Stimulated activated effector memory CD8-positive, alpha-beta T cell treated with anti-CD3 and anti-CD28 coated beads, Interleukin-12 subunit alpha, Interleukin-12 subunit beta, amount 100 ng/mL, for 72 hours (primary cell): ENCODE data around the gene N4BP2L2.
A peak's percentile ranks its signal among the peaks of the same experiment; 100 is the strongest.

Experiments
- ATAC-seq: fragments of 150-1000 bp; cut with Tn5 transposase; 2 replicates; pipeline ENCODE4 v1.10.0; 2021
- DNase-seq, 2 donors: peaks; one replicate each; pipeline ENCODE4 v3.0.0; 2021 to 2022; ENCODE audit warnings: low spot score in 2 of 2
- H3K27ac Mint-ChIP-seq: one replicate; pipeline ENCODE4 v1.8.0; 2022; ENCODE audit warnings: mild to moderate bottlenecking, mixed read lengths
- H3K36me3 Mint-ChIP-seq: one replicate; pipeline ENCODE4 v1.8.0; 2022; ENCODE audit warnings: mild to moderate bottlenecking, mixed read lengths
- H3K4me1 Mint-ChIP-seq: one replicate; pipeline ENCODE4 v1.8.0; 2022; ENCODE audit warnings: mixed read lengths
- H3K4me3 Mint-ChIP-seq: one replicate; pipeline ENCODE4 v1.8.0; 2022; ENCODE audit warnings: mild to moderate bottlenecking, mixed read lengths
- H3K9me3 Mint-ChIP-seq: one replicate; pipeline ENCODE4 v1.8.0; 2022; ENCODE audit warnings: mixed read lengths

The N4BP2L2 gene

DNA sequence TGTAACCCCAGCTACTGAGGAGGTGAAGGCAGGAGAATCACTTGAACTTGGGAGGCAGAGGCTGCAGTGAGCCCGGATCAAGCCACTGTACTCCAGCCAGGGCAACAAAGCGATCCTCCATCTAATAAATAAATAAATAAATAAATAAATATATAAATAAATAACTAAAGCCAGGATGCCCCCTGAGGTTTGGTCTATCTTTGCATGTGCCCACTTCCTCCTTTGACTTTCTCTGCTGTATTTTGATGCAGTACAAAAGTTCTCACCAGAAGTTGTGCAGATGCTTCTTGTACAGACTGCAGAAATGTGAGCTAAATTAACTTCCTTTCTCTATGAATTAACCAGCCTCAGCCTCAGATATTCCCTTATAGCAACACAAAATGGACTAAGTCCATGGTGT, 6.5 kb upstream of the N4BP2L2 start:
- no peak overlapping the region for H3K27ac Mint-ChIP-seq
- ATAC-seq (no peak), DNase-seq (no peak)
- H3K4me3 Mint-ChIP-seq: no peak overlapping the region
- H3K9me3 Mint-ChIP-seq: no peaks in the 10 kb centered on the region
- H3K36me3 Mint-ChIP-seq: no peaks in the 10 kb centered on the region
- H3K4me1 Mint-ChIP-seq: no peaks in the 10 kb centered on the region

DNA sequence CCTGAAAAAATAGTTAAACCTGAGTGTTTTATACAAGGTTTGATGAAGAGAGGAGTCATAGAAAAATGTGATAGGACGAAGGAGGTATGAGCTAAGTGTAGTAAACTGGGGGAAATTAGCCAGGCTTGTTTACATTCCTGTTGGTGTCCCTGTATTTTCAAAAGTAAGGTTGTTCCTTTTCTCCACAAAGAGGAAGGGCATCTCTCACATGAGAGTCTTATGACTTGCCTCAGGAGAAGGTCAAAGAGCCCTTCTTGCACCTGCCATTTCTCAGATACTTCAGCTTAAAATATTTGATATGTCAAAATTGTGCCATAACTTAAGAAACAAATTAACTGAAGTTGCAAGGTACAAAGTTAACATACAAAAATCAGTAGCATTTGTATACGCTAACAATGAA, 3.6 kb upstream of the N4BP2L2 start:
- Mint-ChIP-seq H3K4me1 (peaks cover 8% of the 10 kb centered on the region), H3K36me3 (peaks cover 17% of the 10 kb centered on the region), H3K9me3 (no peaks in the 10 kb centered on the region), H3K4me3 (no peak overlapping the region), H3K27ac (no peak overlapping the region)
- ATAC-seq: no peak
- DNase-seq: no peak

DNA sequence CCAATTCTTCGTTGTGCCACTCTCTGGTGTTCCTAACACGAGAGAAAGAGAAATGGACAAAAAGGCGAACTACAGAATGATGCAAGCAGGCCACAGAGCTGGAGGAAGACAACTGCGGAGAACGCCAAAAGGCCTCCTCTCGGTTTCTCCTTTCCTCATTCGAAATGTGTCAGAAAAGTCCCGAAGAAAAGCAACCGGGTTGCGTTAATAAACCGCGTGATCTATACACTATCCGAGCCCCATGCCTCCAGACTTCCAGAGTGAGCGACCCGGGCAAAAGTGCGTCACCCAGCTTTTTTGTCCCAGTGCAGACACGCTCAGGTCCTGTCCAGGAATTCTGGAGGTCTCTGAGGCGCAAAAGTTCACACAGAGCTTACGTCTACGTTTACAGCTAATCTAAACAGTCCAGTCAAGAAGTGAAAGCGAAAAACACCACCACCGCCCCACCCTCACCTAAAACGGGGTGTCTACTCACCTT, 413 bp downstream of the N4BP2L2 start:
- H3K4me3 Mint-ChIP-seq: peak overlapping the region; percentile 87
- DNase-seq: no peak
- H3K4me1 Mint-ChIP-seq: peaks cover 42% of the 10 kb centered on the region

DNA sequence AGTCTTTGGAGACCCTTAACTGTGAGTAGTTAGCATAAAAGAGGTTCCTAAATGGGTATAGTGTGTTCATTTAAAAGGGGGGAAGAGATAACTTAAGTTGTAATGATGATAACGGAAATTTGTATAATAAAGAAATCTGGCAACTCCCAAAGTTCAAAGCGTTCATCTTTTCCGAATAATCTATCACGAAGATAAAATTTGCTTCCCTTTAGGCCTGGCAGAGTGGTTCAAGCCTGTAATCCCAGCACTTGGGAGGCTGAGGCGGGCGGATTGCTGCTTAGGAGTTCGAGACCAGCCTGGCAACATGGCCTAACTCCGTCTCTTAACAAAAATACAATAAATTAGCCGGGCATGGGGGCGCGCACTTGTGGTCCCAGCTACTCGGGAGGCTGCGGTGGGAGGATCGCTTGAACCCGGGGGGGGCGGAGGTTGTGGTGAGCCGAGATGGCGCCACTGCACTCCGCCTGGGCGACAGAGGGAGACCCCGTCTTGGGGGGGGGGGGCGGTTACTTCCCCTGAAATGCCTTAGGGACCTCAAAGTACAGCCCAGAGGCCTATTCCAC, 934 bp downstream of the N4BP2L2 start:
- H3K36me3 Mint-ChIP-seq: peaks cover 58% of the 10 kb centered on the region
- no peaks in the 10 kb centered on the region for H3K9me3 Mint-ChIP-seq
- H3K4me1 Mint-ChIP-seq: peaks cover 45% of the 10 kb centered on the region
- peak overlapping the region; percentile 98 for H3K27ac Mint-ChIP-seq
- ATAC-seq: no peak
- H3K4me3 Mint-ChIP-seq: peak overlapping the region; percentile 87
- DNase-seq: peak in 1 of 2 donors; percentile 75

More for the DNA sequence above, 413 bp downstream of the N4BP2L2 start:
- Mint-ChIP-seq H3K27ac (peak overlapping the region; percentile 98), H3K9me3 (no peaks in the 10 kb centered on the region), H3K36me3 (peaks cover 52% of the 10 kb centered on the region)
- ATAC-seq: peak; percentile 87

GRCh38 chr13:32535748-32536147, 2.8 kb downstream of the N4BP2L2 start:
- Mint-ChIP-seq H3K4me1 (peaks cover 62% of the 10 kb centered on the region), H3K27ac (peak overlapping the region; percentile 70)

GRCh38 chr13:32535115-32535514, 3.5 kb downstream of the N4BP2L2 start:
- H3K36me3 Mint-ChIP-seq: peaks cover 83% of the 10 kb centered on the region
- peak; percentile 42 for ATAC-seq
- H3K4me1 Mint-ChIP-seq: peaks cover 64% of the 10 kb centered on the region
- no peak for DNase-seq
- no peaks in the 10 kb centered on the region for H3K9me3 Mint-ChIP-seq
- H3K27ac Mint-ChIP-seq: peak overlapping the region; percentile 70
- H3K4me3 Mint-ChIP-seq: peak overlapping the region; percentile 87

More at GRCh38 chr13:32535748-32536147, 2.8 kb downstream of the N4BP2L2 start:
- Mint-ChIP-seq H3K36me3 (peaks cover 77% of the 10 kb centered on the region), H3K9me3 (no peaks in the 10 kb centered on the region), H3K4me3 (peak overlapping the region; percentile 87)
- DNase-seq (no peak), ATAC-seq (no peak)

GRCh38 chr13:32530841-32531253, 7.7 kb downstream of the N4BP2L2 start:
- DNase-seq (no peak), ATAC-seq (peak; percentile 64)
- no peaks in the 10 kb centered on the region for H3K9me3 Mint-ChIP-seq
- peak overlapping the region; percentile 87 for H3K4me3 Mint-ChIP-seq
- peaks cover 66% of the 10 kb centered on the region for H3K4me1 Mint-ChIP-seq
- peak overlapping the region; percentile 65 for H3K27ac Mint-ChIP-seq
- H3K36me3 Mint-ChIP-seq: peaks cover 93% of the 10 kb centered on the region

GRCh38 chr13:32528358-32528757, 10.2 kb downstream of the N4BP2L2 start:
- Mint-ChIP-seq H3K9me3 (no peaks in the 10 kb centered on the region), H3K4me1 (peaks cover 53% of the 10 kb centered on the region), H3K27ac (no peak overlapping the region), H3K36me3 (peaks cover 95% of the 10 kb centered on the region), H3K4me3 (no peak overlapping the region)
- ATAC-seq (no peak), DNase-seq (no peak)

GRCh38 chr13:32527151-32527550, 11.4 kb downstream of the N4BP2L2 start:
- Mint-ChIP-seq H3K4me1 (peaks cover 51% of the 10 kb centered on the region), H3K4me3 (no peak overlapping the region), H3K36me3 (peaks cover 92% of the 10 kb centered on the region), H3K27ac (no peak overlapping the region), H3K9me3 (no peaks in the 10 kb centered on the region)
- DNase-seq (no peak), ATAC-seq (no peak)

- DNase-seq: no peak
- no peak for ATAC-seq
- peaks cover 42% of the 10 kb centered on the region for H3K4me1 Mint-ChIP-seq
- H3K27ac Mint-ChIP-seq: peak overlapping the region; percentile 57
- no peak overlapping the region for H3K4me3 Mint-ChIP-seq
- H3K9me3 Mint-ChIP-seq: no peaks in the 10 kb centered on the region
- peaks cover 92% of the 10 kb centered on the region for H3K36me3 Mint-ChIP-seq
These were observed 12.8 kb downstream of the N4BP2L2 start for GRCh38 chr13:32525766-32526165.

GRCh38 chr13:32515246-32515645, 23.3 kb downstream of the N4BP2L2 start:
- Mint-ChIP-seq H3K27ac (no peak overlapping the region), H3K9me3 (no peaks in the 10 kb centered on the region)
- no peak for ATAC-seq

DNA sequence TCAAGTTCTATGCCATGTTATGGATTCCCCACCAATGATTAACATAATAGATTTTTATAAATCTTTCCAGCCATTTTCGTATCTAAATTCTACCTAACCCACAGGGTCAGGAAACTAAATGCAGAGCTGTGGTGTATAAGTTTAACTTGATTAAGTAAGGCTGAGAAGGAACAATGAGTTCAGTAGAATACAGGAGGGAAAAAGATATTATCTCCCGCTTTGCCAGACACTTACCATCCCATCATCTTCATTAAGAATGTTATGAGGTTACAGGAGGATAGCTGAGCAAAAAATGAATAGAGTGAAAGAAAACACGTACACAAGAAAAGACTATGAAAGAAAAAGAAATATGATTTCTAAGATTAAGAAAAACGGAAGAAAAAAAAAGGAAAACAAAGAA, 27.1 kb downstream of the N4BP2L2 start:
- DNase-seq (no peak), ATAC-seq (no peak)
- no peaks in the 10 kb centered on the region for H3K9me3 Mint-ChIP-seq
- peaks cover 74% of the 10 kb centered on the region for H3K36me3 Mint-ChIP-seq
- H3K27ac Mint-ChIP-seq: no peak overlapping the region
- no peaks in the 10 kb centered on the region for H3K4me1 Mint-ChIP-seq
- H3K4me3 Mint-ChIP-seq: no peak overlapping the region

More at GRCh38 chr13:32515246-32515645, 23.3 kb downstream of the N4BP2L2 start:
- H3K36me3 Mint-ChIP-seq: peaks cover 100% of the 10 kb centered on the region
- peaks cover 7% of the 10 kb centered on the region for H3K4me1 Mint-ChIP-seq
- H3K4me3 Mint-ChIP-seq: no peak overlapping the region
- no peak for DNase-seq

GRCh38 chr13:32504876-32505275, 33.7 kb downstream of the N4BP2L2 start:
- Mint-ChIP-seq H3K9me3 (no peaks in the 10 kb centered on the region), H3K4me1 (peaks cover 2% of the 10 kb centered on the region), H3K4me3 (no peak overlapping the region), H3K27ac (no peak overlapping the region), H3K36me3 (peaks cover 18% of the 10 kb centered on the region)
- ATAC-seq (no peak), DNase-seq (no peak)

DNA sequence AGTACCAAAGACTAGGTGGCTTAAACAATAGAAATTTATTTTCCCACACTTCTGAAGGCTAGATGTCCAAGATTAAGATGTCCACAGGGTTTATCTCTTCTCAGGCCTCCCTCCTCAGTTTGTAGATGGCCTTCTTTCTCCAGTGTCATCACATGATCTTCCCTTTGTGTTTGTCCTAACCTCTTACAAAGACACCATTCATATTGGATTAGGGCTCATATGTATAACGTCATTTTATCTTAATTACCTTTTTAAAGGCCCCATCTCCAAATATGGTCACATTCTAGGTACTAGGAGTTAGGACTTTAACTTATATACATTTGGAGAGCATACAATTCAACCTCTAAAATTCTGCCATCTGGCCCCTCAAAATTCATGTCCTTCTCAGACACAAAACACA, 34.3 kb downstream of the N4BP2L2 start:
- Mint-ChIP-seq H3K4me3 (no peak overlapping the region), H3K27ac (no peak overlapping the region)

GRCh38 chr13:32503727-32504126, 34.9 kb downstream of the N4BP2L2 start:
- Mint-ChIP-seq H3K27ac (no peak overlapping the region), H3K4me3 (no peak overlapping the region), H3K4me1 (peaks cover 14% of the 10 kb centered on the region), H3K36me3 (peaks cover 7% of the 10 kb centered on the region), H3K9me3 (no peaks in the 10 kb centered on the region)
- no peak for ATAC-seq
- no peak for DNase-seq

More for the DNA sequence above, 34.3 kb downstream of the N4BP2L2 start:
- no peak for DNase-seq
- no peaks in the 10 kb centered on the region for H3K9me3 Mint-ChIP-seq
- no peak for ATAC-seq
- H3K36me3 Mint-ChIP-seq: peaks cover 11% of the 10 kb centered on the region
- peaks cover 8% of the 10 kb centered on the region for H3K4me1 Mint-ChIP-seq

GRCh38 chr13:32501064-32501463, 37.5 kb downstream of the N4BP2L2 start:
- peaks cover 14% of the 10 kb centered on the region for H3K4me1 Mint-ChIP-seq
- no peak overlapping the region for H3K27ac Mint-ChIP-seq
- ATAC-seq (no peak), DNase-seq (no peak)
- H3K9me3 Mint-ChIP-seq: no peaks in the 10 kb centered on the region
- H3K36me3 Mint-ChIP-seq: peaks cover 7% of the 10 kb centered on the region
- H3K4me3 Mint-ChIP-seq: no peak overlapping the region
